NCI-H460 (cell line): ENCODE results near the gene SH3BP5L. TPM values are rescaled to one million over a fixed set of nuclear protein-coding genes. Genes with fewer than 3 reads are reported as not detected.

ENCODE experiments used
- DNase-seq: peaks from one replicate; pipeline ENCODE4 v3.0.0-alpha.2; 2016; ENCODE audit warnings: low read depth; ENCODE audit errors: extremely low read depth
- small RNA-seq, 2 experiments: library from RNA; depleted of rRNA; stranded (forward); fragments of <200 nt; gene quantifications; one replicate each; pipeline ENCODE3, GENCODE V24; 2014
- total RNA-seq: library from RNA; depleted of rRNA; stranded (reverse); fragments of >200 nt; shearing (Covaris generic); gene quantifications from 2 replicates; pipeline ENCODE4 v1.2.3, GENCODE V29; 2014; rRNA removed

The SH3BP5L gene
- total RNA-seq, 1 experiment from 2014 or later: 20.5 TPM

DNA sequence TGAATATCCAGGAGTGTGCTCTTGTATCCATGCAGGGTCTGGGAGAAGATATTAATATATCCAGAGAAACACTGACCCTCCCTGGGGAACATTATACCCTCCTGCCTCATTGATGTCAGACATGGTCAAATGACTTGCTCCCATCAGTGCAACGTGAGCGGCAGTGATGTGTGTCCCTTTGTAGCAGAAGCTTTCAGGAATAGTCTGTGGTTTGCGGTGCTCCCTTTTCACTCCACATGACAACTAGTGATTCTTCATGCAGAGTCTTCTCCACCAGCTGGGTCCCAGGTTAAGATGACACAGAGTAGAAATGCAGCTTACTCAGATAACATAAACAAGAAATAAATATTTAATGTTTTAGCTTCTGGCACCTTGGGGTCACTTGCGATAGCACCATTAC, 38.3 kb downstream of the SH3BP5L start:
- DNase-seq: no peak

DNA sequence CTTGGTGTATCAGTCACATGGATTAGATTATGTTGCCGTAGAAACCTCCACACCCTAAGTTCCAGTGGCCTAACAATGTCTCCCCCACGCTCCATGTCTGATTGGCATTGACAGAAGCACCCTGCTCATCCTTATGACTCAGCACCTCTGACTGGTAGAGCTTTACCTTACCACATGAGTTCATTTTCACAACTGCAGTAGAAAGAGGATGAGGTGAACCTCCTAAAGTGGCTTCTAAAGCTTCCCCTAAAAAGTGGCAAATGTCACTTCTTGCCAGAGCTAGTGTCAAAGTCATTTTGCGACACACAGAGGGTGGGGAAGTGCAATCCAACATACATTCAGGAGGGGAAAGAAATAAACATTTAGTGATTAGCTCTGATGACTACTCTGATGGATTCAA, 39.6 kb downstream of the SH3BP5L start:
- DNase-seq: no peak

DNA sequence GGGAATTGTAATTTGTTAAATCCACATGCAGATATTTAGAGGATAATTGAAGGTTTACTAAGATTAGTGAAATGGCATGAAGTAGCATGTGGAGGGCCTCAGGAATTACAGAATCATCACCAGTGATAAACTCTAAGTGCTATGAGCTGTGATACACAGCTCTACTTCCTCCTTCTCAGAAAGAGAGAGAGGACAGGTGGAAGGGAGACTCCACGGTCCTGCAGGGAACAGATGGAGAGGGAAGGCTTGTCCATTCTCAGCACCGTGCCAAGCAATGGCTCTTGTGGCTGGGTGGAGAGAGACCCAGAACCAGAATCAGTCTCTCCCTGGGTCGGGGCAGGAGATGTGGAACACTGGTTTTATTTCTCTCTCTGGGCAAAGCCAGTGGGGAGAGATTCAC, 42.3 kb downstream of the SH3BP5L start:
- DNase-seq: no peak

DNA sequence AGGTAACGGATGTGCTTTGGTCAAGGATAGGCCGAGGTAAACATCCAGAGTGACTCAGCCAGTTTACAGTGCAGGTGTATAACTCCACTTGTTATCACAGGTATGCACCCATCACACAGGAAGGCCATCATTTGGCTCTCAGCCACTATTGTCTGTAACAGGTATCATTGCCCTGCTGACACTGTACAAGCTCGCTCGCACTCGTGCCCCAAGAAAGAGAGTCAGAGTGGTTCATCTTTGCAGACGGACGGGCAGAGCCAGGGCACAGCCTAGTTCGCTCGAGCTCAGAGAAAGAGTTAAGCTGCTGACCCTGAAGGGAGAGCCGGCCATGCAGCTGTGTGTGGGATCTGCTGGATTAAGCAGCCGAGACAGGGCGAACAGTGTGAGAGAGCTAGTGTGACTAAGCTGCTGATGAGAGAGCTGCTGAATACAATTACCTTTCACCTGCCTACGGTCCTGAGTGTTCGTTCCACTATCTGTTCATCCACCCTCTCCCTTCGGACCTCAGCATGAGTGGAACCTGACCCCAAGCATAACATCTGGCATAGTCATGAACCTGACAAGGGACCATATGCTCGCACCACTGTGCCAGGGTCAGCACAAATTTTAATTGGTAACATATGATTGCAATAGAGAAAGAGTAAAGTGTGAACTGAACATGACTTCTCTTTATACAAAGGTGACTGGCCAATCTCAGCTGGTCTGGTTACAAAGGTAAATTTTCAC, 43.1 kb downstream of the SH3BP5L start:
- DNase-seq: no peak

DNA sequence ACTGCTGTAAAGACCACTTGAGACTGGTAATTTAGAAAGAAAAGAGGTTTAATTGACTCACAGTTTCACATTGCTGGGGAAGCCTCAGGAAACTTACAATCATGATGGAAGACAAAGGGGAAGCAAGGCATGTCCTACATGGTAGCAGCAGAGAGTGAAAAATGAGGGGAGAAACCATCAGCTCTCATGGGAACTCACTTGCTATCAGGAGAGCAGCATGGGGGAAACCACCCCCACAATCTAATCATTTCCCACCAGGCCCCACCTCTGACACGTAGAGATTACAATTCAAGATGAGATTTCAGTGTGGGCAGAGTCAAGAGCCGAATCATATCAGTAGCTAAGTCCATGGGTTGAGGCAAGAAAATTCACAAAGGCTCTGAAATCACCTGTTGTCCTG, 46.4 kb downstream of the SH3BP5L start:
- DNase-seq: no peak

DNA sequence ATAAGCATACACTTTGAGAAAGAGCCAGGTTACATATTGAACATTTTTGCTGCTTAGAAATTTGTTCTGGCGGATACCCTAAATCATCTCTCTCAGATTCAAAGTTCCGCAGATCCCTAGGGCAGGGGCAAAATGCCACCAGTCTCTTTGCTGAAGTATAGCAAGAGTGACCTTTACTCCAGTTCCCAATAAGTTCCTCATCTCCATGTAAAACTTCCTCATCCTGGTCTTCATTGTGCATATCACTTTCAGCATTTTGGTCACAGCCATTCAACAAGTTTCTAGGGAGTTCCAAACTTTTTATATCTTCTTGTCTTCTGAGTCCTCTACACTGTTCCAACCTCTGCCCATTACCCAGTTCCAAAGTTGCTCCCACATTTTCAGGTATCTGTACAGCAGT, 46.8 kb downstream of the SH3BP5L start:
- no peak for DNase-seq

DNA sequence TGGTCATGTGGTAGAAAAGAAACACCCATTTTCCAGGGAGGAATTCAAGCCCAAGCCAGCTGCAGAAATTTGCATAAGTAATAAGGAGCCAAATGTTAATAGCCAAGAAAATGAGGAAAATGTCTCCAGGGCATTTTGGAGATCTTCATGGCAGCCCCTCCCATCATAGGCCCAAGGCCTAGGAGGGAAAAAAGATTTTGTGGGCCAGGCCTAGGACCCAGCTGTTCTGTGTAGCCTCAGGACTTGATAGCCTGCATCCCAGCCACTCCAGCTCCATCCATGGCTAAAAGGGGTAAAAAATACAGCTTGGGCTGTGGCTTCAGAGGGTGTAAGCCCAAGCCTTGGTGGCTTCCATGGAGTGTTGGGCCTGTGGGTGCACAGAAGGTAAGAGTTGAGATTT, 48.7 kb downstream of the SH3BP5L start:
- DNase-seq: no peak

DNA sequence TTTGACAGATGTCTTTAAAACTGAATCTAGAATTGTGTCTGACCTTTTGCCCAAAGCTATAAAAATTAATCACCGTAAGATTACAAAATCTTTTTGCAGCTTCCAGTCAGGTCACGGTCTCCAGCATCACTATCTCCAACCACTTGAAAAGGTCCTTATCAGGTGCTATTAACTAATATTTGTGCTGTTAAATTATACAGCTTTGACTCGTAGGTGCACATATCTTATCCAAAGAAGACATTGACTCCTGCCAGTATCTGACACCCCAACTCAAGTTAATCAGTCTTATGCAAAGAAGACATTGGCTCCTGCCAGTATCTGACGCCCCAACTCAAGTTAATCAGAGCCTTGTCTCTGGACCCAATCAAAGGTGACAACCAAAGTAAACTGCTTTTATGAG, 50.3 kb downstream of the SH3BP5L start:
- DNase-seq: no peak

Small RNA genes within 50 kb of the gene (small RNA-seq; reads per million reads assigned to genes)
- gene MIR3124: 0 reads per million in 2 experiments

Other genes with a start within 250 kb of the SH3BP5L start
- gene OR2T10, start 228.2 kb downstream of the SH3BP5L start, total RNA-seq: not detected in 2 replicates
- not detected in 2 replicates for gene OR2T11, start 190.8 kb downstream of the SH3BP5L start, total RNA-seq
- not detected in 2 replicates for gene OR2T35, start 180.6 kb downstream of the SH3BP5L start, total RNA-seq
- gene OR2T27, start 170.4 kb downstream of the SH3BP5L start, total RNA-seq: not detected in 2 replicates
- gene OR14I1, start 123.1 kb downstream of the SH3BP5L start, total RNA-seq: not detected in 2 replicates
- not detected in 2 replicates for gene LYPD8, start 70.2 kb downstream of the SH3BP5L start, total RNA-seq
- 33.0 and 38.6 TPM in 2 replicates for gene ZNF672, start 12.3 kb upstream of the SH3BP5L start, total RNA-seq
- gene ZNF692, start 33.2 kb upstream of the SH3BP5L start, total RNA-seq: 34.6 and 40.2 TPM in 2 replicates
- 4.1 and 7.5 TPM in 2 replicates for gene PGBD2, start 80.3 kb upstream of the SH3BP5L start, total RNA-seq